AG09309 (cell line): ENCODE data around the gene BABAM2.

ENCODE experiments used
- DNase-seq: peaks from one replicate; pipeline ENCODE4 v3.0.0-alpha.2; 2010; ENCODE audit warnings: low read depth
- H3K4me3 ChIP-seq: 2 replicates; pipeline ENCODE4 v1.5.1; 2011; ENCODE audit warnings: mild to moderate bottlenecking, low read depth, low read length, moderate library complexity; ENCODE audit not compliant: control insufficient read depth
- CTCF ChIP-seq: IDR thresholded peaks from 2 replicates; pipeline ENCODE4 v1.5.1; 2011; ENCODE audit warnings: mild to moderate bottlenecking, low read depth, low read length, inconsistent platforms; ENCODE audit not compliant: insufficient read depth, control insufficient read depth; ENCODE audit errors: missing control alignments

The BABAM2 gene

DNA sequence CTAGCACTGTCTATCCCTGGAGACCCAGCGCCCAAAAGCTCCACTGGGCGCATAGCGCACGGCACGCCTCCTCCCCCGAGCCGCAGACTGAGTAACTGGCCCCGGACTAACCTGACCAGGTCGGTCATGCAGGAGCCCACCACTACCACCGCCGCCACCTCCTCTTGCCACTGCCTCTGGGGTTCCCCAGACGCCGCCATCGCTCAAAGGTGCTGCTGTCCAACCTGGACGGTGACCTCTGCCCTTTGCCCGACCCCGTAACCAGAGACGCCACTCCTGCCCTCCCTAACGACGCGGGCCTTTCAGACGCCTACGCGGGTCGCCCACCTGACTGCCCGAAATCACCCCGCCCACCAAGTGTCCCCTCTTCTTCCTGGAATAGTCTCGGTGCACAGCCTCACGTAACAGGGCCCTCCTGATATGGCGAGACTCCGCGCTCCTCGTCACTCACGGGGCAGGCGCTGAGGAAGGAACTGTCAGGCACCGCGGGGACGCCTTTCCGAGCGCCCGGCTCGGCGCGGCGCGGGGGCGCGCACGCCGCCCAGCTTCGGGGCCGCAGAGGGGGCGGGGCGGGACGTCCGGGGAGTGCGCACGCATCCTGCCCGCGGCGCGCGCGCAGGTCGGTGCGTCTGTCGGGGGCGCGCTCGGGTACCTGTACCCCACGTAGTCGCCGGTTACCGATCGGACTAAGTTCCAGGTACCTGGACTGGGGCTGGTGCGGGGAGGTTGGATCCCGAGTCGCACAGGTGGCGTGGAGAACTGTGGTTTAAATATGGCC, at the start of gene BABAM2, which contains the start of gene RBKS:
Gene BABAM2, plus strand, starts transcription at position 584 of the 778 bp plus-strand sequence. CDS start 3,828 bp downstream, outside the sequence.
Gene RBKS, minus strand, starts transcription at position 242 of the 778 bp plus-strand sequence. Its CDS starts 42 bp downstream, at position 200.
- peak; percentile 13 for DNase-seq
- peak within 1 kb of the TSS; percentile 80 for H3K4me3 ChIP-seq
- TF ChIP-seq CTCF, result no peak

GRCh38 chr2:27842894-27843293, 47.6 kb upstream of the BABAM2 start:
- DNase-seq, result no peak
- TF ChIP-seq CTCF, result no peak

DNA sequence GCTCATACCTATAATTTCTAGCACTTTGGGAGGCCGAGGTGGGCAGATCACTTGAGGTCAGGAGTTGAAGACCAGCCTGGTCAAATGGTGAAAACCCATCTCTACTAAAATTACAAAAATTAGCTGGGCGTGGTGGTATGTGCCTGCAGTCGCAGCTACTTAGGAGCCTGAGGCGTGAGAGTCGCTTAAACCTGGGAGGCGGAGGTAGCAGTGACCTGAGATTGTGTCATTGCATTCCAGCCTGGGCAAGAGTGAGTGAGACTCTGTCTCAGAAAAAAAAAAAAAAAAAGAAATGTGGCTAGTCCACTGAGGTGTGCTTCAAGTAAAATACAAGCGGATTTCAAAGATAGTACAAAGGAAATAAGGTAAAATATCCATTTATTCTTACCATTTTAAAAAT, 46.5 kb upstream of the BABAM2 start:
- no peak for TF ChIP-seq CTCF
- no peak for DNase-seq
- H3K4me3 ChIP-seq, result no peak overlapping the region

More at GRCh38 chr2:27842894-27843293, 47.6 kb upstream of the BABAM2 start:
- H3K4me3 ChIP-seq, result no peak overlapping the region

DNA sequence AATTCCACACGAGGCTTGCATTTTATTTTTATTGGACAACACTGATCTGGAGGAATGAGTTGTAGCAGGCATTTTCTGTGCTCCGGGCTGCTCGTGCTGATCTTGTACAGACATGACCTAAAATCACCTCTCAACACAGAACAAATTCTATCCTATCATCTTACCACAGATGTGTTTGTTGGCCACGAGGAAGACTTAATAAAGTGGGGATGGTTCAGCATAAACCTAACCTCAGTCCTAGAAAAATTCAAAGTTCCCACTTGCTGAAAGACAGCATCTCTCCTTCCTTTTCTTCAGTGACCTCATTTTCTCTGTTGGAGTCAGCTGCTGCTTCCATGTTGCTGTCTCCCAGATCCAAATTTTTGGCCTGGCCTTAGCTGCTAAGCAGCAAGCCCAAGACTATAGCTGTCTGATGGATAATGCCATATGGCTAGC, 45.7 kb upstream of the BABAM2 start:
- DNase-seq, result no peak
- no peak for TF ChIP-seq CTCF
- no peak overlapping the region for H3K4me3 ChIP-seq

- TF ChIP-seq CTCF, result no peak
- DNase-seq, result no peak
- H3K4me3 ChIP-seq, result no peak overlapping the region
These were observed 43.2 kb upstream of the BABAM2 start for GRCh38 chr2:27847333-27847732.

GRCh38 chr2:27849558-27850205, 40.8 kb upstream of the BABAM2 start:
- no peak for DNase-seq
- no peak overlapping the region for H3K4me3 ChIP-seq
- no peak for TF ChIP-seq CTCF
